Memory B cell (primary cell): Measurements from ENCODE around the gene DGKB.

Source experiments
- ATAC-seq: fragments of 150-1000 bp; cut with Tn5 transposase; 2 replicates; pipeline ENCODE4 v1.10.0; 2021; ENCODE audit warnings: low read depth, mild to moderate bottlenecking, moderate library complexity
- DNase-seq, 2 donors: peaks; one replicate each; pipeline ENCODE4 v3.0.0; 2022; ENCODE audit warnings: low spot score in 2 of 2
- H3K27ac Mint-ChIP-seq: one replicate; pipeline ENCODE4 v1.8.0; 2022; ENCODE audit warnings: mild to moderate bottlenecking, moderate library complexity, mixed read lengths
- H3K27me3 Mint-ChIP-seq: one replicate; pipeline ENCODE4 v1.8.0; 2022; ENCODE audit warnings: mixed read lengths
- H3K36me3 Mint-ChIP-seq: one replicate; pipeline ENCODE4 v1.8.0; 2022; ENCODE audit warnings: mild to moderate bottlenecking, mixed read lengths
- H3K4me1 Mint-ChIP-seq: one replicate; pipeline ENCODE4 v1.8.0; 2022; ENCODE audit warnings: mixed read lengths
- H3K4me3 Mint-ChIP-seq: one replicate; pipeline ENCODE4 v1.8.0; 2022; ENCODE audit warnings: mild to moderate bottlenecking, moderate library complexity, mixed read lengths
- H3K9me3 Mint-ChIP-seq: one replicate; pipeline ENCODE4 v1.8.0; 2022; ENCODE audit warnings: mixed read lengths

DGKB gene

DNA sequence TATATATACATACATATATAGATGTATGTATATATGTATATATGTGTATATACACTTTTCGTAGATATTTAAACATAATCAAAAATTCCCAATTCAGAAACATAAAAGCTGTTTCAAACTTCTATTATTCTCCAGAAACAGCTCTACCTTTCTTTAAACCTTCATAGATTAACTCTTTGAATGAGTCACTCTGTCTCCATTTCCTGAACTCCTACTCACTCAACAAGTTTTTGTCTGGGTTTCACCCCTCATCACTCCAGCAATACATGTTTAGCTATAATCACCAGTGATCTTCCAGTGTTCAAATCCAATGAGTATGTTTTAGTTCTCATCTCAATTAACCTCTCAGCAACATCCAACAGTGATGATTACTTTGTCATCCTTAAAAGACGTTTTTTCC is 9.6 kb downstream of the DGKB start:
- no peaks in the 10 kb centered on the region for H3K36me3 Mint-ChIP-seq
- ATAC-seq = no peak
- H3K4me3 Mint-ChIP-seq = no peak overlapping the region
- DNase-seq = no peak
- no peaks in the 10 kb centered on the region for H3K27me3 Mint-ChIP-seq
- H3K9me3 Mint-ChIP-seq = peaks cover 3% of the 10 kb centered on the region
- no peaks in the 10 kb centered on the region for H3K4me1 Mint-ChIP-seq
- no peak overlapping the region for H3K27ac Mint-ChIP-seq

- H3K27me3 Mint-ChIP-seq = no peaks in the 10 kb centered on the region
- no peak for DNase-seq
- peaks cover 3% of the 10 kb centered on the region for H3K9me3 Mint-ChIP-seq
- no peak for ATAC-seq
- no peaks in the 10 kb centered on the region for H3K4me1 Mint-ChIP-seq
- no peak overlapping the region for H3K27ac Mint-ChIP-seq
- no peak overlapping the region for H3K4me3 Mint-ChIP-seq
- no peaks in the 10 kb centered on the region for H3K36me3 Mint-ChIP-seq
Measured at GRCh38 chr7:14891289-14891688, 11.3 kb downstream of the DGKB start.

- Mint-ChIP-seq H3K36me3 (no peaks in the 10 kb centered on the region), H3K9me3 (peaks cover 3% of the 10 kb centered on the region), H3K27ac (no peak overlapping the region), H3K4me3 (no peak overlapping the region), H3K27me3 (no peaks in the 10 kb centered on the region), H3K4me1 (no peaks in the 10 kb centered on the region)
- no peak for ATAC-seq
- no peak for DNase-seq
Measured at GRCh38 chr7:14888962-14889361, 13.6 kb downstream of the DGKB start.

DNA sequence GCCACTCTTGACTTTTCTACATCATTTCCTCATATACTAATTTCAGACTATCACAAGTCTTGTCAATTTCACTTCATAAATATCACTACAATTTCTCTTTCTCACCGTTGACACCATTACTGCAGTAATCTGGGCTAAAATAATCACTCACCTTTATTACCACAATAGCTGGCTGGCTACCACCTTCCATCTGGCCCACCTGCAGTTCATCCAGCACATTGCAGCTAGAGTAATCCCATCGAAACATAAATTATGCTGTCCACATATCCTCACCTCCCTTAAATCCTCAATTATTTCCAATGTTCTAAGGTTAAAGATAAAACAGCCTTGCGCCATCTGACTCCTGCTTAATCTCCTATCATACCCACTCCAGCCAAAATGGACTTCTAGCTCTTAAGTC is 16.0 kb downstream of the DGKB start:
- H3K4me3 Mint-ChIP-seq = no peak overlapping the region
- DNase-seq (no peak), ATAC-seq (no peak)
- H3K27ac Mint-ChIP-seq = no peak overlapping the region
- no peaks in the 10 kb centered on the region for H3K36me3 Mint-ChIP-seq
- peaks cover 6% of the 10 kb centered on the region for H3K9me3 Mint-ChIP-seq
- no peaks in the 10 kb centered on the region for H3K27me3 Mint-ChIP-seq
- H3K4me1 Mint-ChIP-seq = no peaks in the 10 kb centered on the region

DNA sequence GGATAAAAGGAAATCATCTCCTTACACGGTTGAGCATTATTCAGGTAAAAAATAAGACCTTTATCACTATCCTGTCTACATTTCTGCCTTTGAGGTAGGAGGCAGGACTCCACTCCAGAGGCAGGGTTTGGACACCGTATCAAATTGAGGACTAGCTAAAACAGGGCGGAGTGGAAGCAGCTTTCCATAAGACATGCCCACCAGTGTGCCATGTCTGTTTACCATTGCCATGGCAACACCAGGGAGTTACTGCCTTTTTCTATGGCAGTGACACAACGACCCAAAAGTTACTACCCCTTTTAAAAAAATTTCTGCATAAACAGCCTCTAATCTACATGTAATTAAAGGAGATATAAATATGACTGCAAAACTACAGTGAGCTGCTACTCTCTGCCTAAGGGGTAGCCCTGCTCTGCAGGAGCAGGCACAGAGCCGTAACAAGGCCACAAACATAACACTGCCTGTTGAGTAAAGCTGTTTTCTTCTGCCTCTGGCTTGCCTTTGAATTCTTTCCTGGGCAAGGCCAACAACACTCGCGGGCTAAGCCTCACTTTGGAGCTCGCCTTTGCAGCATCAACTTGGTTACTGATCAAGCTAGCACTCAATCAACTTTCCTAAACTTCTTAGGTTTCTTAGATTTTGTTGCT is 26.5 kb downstream of the DGKB start:
- Mint-ChIP-seq H3K4me1 (no peaks in the 10 kb centered on the region), H3K4me3 (no peak overlapping the region), H3K27me3 (no peaks in the 10 kb centered on the region), H3K27ac (no peak overlapping the region), H3K9me3 (peaks cover 1% of the 10 kb centered on the region), H3K36me3 (no peaks in the 10 kb centered on the region)
- DNase-seq (no peak), ATAC-seq (no peak)

- ATAC-seq (no peak), DNase-seq (no peak)
- H3K36me3 Mint-ChIP-seq = no peaks in the 10 kb centered on the region
- no peak overlapping the region for H3K4me3 Mint-ChIP-seq
- H3K4me1 Mint-ChIP-seq = no peaks in the 10 kb centered on the region
- H3K9me3 Mint-ChIP-seq = no peaks in the 10 kb centered on the region
- H3K27me3 Mint-ChIP-seq = no peaks in the 10 kb centered on the region
- no peak overlapping the region for H3K27ac Mint-ChIP-seq
Measured at GRCh38 chr7:14871880-14872279, 30.7 kb downstream of the DGKB start.

DNA sequence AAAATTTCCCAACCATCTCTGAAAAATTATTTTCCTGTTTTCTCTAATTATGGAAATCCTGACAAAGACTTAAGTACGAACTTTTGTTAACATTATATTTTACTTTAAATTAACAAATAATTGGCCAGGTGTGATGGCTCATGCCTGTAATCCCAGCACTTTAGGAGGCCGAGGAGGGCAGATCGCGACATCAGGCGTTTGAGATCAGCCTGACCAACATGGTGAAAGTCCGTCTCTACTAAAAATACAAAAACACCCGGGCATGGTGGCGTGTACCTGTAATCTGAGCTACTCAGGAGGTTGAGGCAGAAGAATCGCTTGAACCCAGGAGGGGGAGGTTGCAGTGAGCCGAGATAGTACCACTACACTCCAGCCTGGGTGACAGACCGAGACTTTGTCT is 32.2 kb downstream of the DGKB start:
- no peak for DNase-seq
- no peaks in the 10 kb centered on the region for H3K27me3 Mint-ChIP-seq
- H3K27ac Mint-ChIP-seq = no peak overlapping the region
- peaks cover 1% of the 10 kb centered on the region for H3K9me3 Mint-ChIP-seq
- H3K4me3 Mint-ChIP-seq = no peak overlapping the region
- ATAC-seq = no peak
- H3K4me1 Mint-ChIP-seq = no peaks in the 10 kb centered on the region
- H3K36me3 Mint-ChIP-seq = no peaks in the 10 kb centered on the region

DNA sequence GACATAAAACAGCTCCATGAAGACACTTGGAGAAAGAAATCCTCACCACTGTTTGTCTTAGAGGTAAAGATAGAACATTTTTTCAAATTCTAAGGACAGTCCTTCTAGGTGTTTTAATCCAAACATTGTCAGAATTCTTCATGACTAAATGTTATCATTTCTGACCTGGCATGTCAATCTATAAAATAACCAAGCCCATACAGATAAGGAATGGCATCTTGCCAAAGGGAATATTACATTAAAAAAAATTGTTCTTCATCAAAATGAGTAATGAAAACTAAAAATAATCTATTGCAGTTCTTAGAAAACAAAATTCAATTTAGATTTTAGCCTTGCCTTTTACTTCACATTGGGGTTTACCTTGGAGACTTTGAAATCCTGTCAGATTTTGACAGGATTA is 33.6 kb downstream of the DGKB start:
- no peak overlapping the region for H3K27ac Mint-ChIP-seq
- H3K4me1 Mint-ChIP-seq = no peaks in the 10 kb centered on the region
- no peak overlapping the region for H3K4me3 Mint-ChIP-seq
- no peaks in the 10 kb centered on the region for H3K36me3 Mint-ChIP-seq
- peaks cover 1% of the 10 kb centered on the region for H3K9me3 Mint-ChIP-seq
- ATAC-seq (no peak), DNase-seq (no peak)
- no peaks in the 10 kb centered on the region for H3K27me3 Mint-ChIP-seq

GRCh38 chr7:14861456-14861855 is 41.1 kb downstream of the DGKB start:
- Mint-ChIP-seq H3K27ac (no peak overlapping the region), H3K27me3 (no peaks in the 10 kb centered on the region), H3K36me3 (no peaks in the 10 kb centered on the region), H3K9me3 (peaks cover 2% of the 10 kb centered on the region), H3K4me3 (no peak overlapping the region), H3K4me1 (no peaks in the 10 kb centered on the region)
- DNase-seq = no peak
- ATAC-seq = no peak

GRCh38 chr7:14859267-14859666 is 43.3 kb downstream of the DGKB start:
- no peak overlapping the region for H3K27ac Mint-ChIP-seq
- peaks cover 2% of the 10 kb centered on the region for H3K9me3 Mint-ChIP-seq
- no peak overlapping the region for H3K4me3 Mint-ChIP-seq
- H3K36me3 Mint-ChIP-seq = no peaks in the 10 kb centered on the region
- H3K4me1 Mint-ChIP-seq = no peaks in the 10 kb centered on the region
- DNase-seq (no peak), ATAC-seq (no peak)
- H3K27me3 Mint-ChIP-seq = no peaks in the 10 kb centered on the region

- H3K27ac Mint-ChIP-seq = no peak overlapping the region
- H3K4me3 Mint-ChIP-seq = no peak overlapping the region
- H3K36me3 Mint-ChIP-seq = no peaks in the 10 kb centered on the region
- ATAC-seq = no peak
- H3K27me3 Mint-ChIP-seq = no peaks in the 10 kb centered on the region
- no peak for DNase-seq
- peaks cover 2% of the 10 kb centered on the region for H3K9me3 Mint-ChIP-seq
- no peaks in the 10 kb centered on the region for H3K4me1 Mint-ChIP-seq
Measured at GRCh38 chr7:14858866-14859265, 43.7 kb downstream of the DGKB start.

- ATAC-seq (no peak), DNase-seq (no peak)
- Mint-ChIP-seq H3K9me3 (peaks cover 3% of the 10 kb centered on the region), H3K4me3 (no peak overlapping the region), H3K36me3 (no peaks in the 10 kb centered on the region), H3K27me3 (no peaks in the 10 kb centered on the region), H3K27ac (no peak overlapping the region), H3K4me1 (no peaks in the 10 kb centered on the region)
Measured at GRCh38 chr7:14858410-14858809, 44.1 kb downstream of the DGKB start.

- Mint-ChIP-seq H3K4me3 (no peak overlapping the region), H3K27ac (no peak overlapping the region), H3K9me3 (peaks cover 4% of the 10 kb centered on the region), H3K36me3 (no peaks in the 10 kb centered on the region), H3K4me1 (no peaks in the 10 kb centered on the region), H3K27me3 (no peaks in the 10 kb centered on the region)
- no peak for DNase-seq
- no peak for ATAC-seq
Measured at GRCh38 chr7:14855033-14855794, 47.3 kb downstream of the DGKB start.

- Mint-ChIP-seq H3K4me3 (no peak overlapping the region), H3K4me1 (no peaks in the 10 kb centered on the region), H3K9me3 (peaks cover 6% of the 10 kb centered on the region), H3K27ac (no peak overlapping the region), H3K36me3 (no peaks in the 10 kb centered on the region), H3K27me3 (no peaks in the 10 kb centered on the region)
- DNase-seq (no peak), ATAC-seq (no peak)
Measured at GRCh38 chr7:14854471-14854870, 48.1 kb downstream of the DGKB start.

DNA sequence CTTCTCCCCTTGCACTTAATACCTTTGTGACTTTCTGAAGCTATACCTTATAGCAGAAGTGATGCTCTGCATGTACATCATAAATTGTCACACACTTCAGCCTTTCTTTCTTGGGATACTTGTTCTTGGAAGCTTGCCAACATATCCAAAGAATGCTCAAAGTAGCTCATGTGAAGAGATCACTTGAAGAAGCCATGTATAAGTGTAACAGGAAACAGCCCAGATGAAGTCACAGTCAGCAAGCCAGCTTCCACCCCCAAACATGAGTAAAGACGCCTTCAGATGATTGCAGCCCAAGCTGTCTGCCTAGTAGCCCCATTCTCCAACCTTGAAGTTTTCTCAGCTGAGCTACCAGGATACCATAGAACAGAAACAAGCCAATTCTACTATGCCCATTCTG is 50.9 kb downstream of the DGKB start:
- Mint-ChIP-seq H3K9me3 (peaks cover 4% of the 10 kb centered on the region), H3K27me3 (no peaks in the 10 kb centered on the region), H3K4me1 (no peaks in the 10 kb centered on the region), H3K4me3 (no peak overlapping the region), H3K27ac (no peak overlapping the region), H3K36me3 (no peaks in the 10 kb centered on the region)
- ATAC-seq (no peak), DNase-seq (no peak)
